Measurements from ENCODE around the gene TMEM88. TPM values are rescaled to one million over a fixed set of nuclear protein-coding genes. Genes with fewer than 3 reads are reported as not detected.

The TMEM88 gene
- total and polyA plus RNA-seq, 2 of the 13 experiments (the other 11 are each of a cell fraction or from before 2014, with no cell fraction given) = 0.31 to 0.66 TPM

DNA sequence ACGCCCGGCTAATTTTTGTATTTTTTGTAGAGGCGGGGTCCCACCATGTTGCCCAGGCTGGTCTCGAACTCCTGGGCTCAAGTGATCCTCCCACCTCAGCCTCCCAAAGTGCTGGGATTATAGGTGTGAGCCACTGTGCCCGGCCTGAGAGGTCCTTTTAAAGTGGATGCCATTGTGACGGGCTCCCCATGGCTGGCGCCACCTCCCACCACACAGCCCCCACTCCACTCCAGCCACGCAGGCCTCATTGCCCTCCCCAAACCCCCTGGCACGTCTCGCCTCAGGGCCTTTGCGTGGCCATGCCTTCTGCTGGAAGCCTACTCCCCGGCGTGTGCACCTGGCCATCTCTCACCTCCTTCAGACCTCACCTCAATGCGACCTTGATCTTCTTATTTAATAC lies 32.7 kb upstream of the TMEM88 start:
- CTCF ChIA-PET (ENCODE audit: low intra/inter-chr PET ratio, low total read pairs) = interaction anchor here (0.7 to 2.0 kb wide), 6 partner anchors 20 to 168 kb away, joined by 3 to 28 read pairs (median 8); partner anchors contain the start of genes CYB5D1 and NAA38
- TF ChIP-seq SP140L (CRISPR knock-in tag; IDR thresholded peaks at IDR 0.05; ENCODE audit: borderline replicate concordance) (no peak), ZNF740 (CRISPR knock-in tag; IDR thresholded peaks at IDR 0.05) (no peak), MTA1 (CRISPR knock-in tag; IDR thresholded peaks at IDR 0.05; ENCODE audit: borderline replicate concordance) (no peak), ZNF737 (CRISPR knock-in tag; IDR thresholded peaks at IDR 0.05; ENCODE audit: borderline replicate concordance) (no peak), ONECUT2 (CRISPR knock-in tag; IDR thresholded peaks at IDR 0.05) (no peak), ZNF770 (CRISPR knock-in tag; IDR thresholded peaks at IDR 0.05) (no peak), ZNF782 (CRISPR knock-in tag; IDR thresholded peaks at IDR 0.05; ENCODE audit: borderline replicate concordance) (no peak), ATM (IDR thresholded peaks at IDR 0.05; ENCODE audit: borderline replicate concordance) (no peak), PAF1 (CRISPR knock-in tag; IDR thresholded peaks at IDR 0.05) (no peak), ZMAT3 (CRISPR knock-in tag; conservative IDR thresholded peaks at IDR 0.05) (no peak)
- TF ChIP-seq, protein P1, sequence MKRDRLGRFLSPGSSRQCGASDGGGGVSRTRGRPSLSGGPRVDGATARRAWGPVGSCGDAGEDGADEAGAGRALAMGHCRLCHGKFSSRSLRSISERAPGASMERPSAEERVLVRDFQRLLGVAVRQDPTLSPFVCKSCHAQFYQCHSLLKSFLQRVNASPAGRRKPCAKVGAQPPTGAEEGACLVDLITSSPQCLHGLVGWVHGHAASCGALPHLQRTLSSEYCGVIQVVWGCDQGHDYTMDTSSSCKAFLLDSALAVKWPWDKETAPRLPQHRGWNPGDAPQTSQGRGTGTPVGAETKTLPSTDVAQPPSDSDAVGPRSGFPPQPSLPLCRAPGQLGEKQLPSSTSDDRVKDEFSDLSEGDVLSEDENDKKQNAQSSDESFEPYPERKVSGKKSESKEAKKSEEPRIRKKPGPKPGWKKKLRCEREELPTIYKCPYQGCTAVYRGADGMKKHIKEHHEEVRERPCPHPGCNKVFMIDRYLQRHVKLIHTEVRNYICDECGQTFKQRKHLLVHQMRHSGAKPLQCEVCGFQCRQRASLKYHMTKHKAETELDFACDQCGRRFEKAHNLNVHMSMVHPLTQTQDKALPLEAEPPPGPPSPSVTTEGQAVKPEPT (CRISPR knock-in tag; IDR thresholded peaks at IDR 0.05; ENCODE audit: low read depth) = no peak

More for the DNA sequence above, 32.7 kb upstream of the TMEM88 start:
- POLR2A ChIA-PET = no interaction called here
- 19% methylated on average over 11 of the region's 14 CpGs for WGBS (ENCODE audit: low lambda C conversion rate)
- FAIRE-seq (no peak), DNase-seq (ENCODE audit: low spot score) (no peak), ATAC-seq (no peak)
- no peak overlapping the region for H3K4me2 ChIP-seq (ENCODE audit: low read depth, low read length)
- no peak overlapping the region for H3K27ac ChIP-seq (ENCODE audit: extremely low read length, insufficient read depth, low read length)
- intact Hi-C loops (cut with micrococcal nuclease; ENCODE audit: unreplicated experiment) (loop anchor here (1.0 to 5.0 kb wide), 2 partner anchors 29 to 80 kb away; no protein-coding TSS in a partner anchor), in situ Hi-C loops (cut with HindIII; ENCODE audit: extremely low pct_ligation_motif_present, low pct_unique_long_range_greater_than_20kb) (loop anchor here (5.0 kb wide), 1 partner anchor 75 kb away; no protein-coding TSS in a partner anchor)
- H3K9me3 ChIP-seq (ENCODE audit: low read length) = no peaks in the 10 kb centered on the region
- H3K79me2 ChIP-seq (ENCODE audit: insufficient read depth, low read length) = no peaks in the 10 kb centered on the region
- no peak overlapping the region for H3K9ac ChIP-seq (ENCODE audit: insufficient read depth, low read depth, low read length)
- no peaks in the 10 kb centered on the region for H4K20me1 ChIP-seq (ENCODE audit: insufficient read depth, low read length)
- no peak overlapping the region for H2AFZ ChIP-seq (ENCODE audit: low read length)
- no peaks in the 10 kb centered on the region for H3K36me3 ChIP-seq (replicated peaks in 1 of 2; ENCODE audit: control insufficient read depth in 1 of 2, insufficient read depth in 2 of 2, low read length in 2 of 2)
- H3K4me1 ChIP-seq (ENCODE audit: insufficient read depth, low read length) = no peaks in the 10 kb centered on the region
- no TSS peak for BruUV-seq (replicated peaks)
- peaks cover 1 to 47% of the 10 kb centered on the region in 2 experiments; a peak in 4 of 5 replicates for H3K27me3 ChIP-seq (ENCODE audit: control insufficient read depth in 1 of 2, insufficient read depth in 2 of 2, low read length in 2 of 2)
- no peak overlapping the region for H3K4me3 ChIP-seq (replicated peaks in 1 of 3; ENCODE audit: insufficient read depth in 1 of 3, low read depth in 2 of 3, low read length in 3 of 3)

Measured in HepG2 (cell line).